GM12878 (cell line): ENCODE data around the gene DNAAF9.

Experiments used
- CREM ChIP-seq: IDR thresholded peaks from 2 replicates; pipeline ENCODE4 v1.6.1; 2014; ENCODE audit warnings: antibody characterized with exemption, low read depth
- JUND ChIP-seq: IDR thresholded peaks from 2 replicates; pipeline ENCODE4 v1.6.1; 2012; ENCODE audit warnings: low read depth, mild to moderate bottlenecking, low read length, improper control_type of control experiment, moderate library complexity
- MAX ChIP-seq: IDR thresholded peaks from 2 replicates; pipeline ENCODE4 v1.6.1; 2012; ENCODE audit warnings: low read depth, low read length, improper control_type of control experiment
- POLR2AphosphoS5 ChIP-seq: IDR thresholded peaks from 2 replicates; pipeline ENCODE4 v1.6.1; 2011; ENCODE audit warnings: mild to moderate bottlenecking, low read length, inconsistent platforms
- SRF ChIP-seq, 2 experiments: IDR thresholded peaks; 2 replicates each; pipeline ENCODE4 v1.6.1; 2011; ENCODE audit warnings: low read depth in 2 of 2, low read length in 2 of 2, mild to moderate bottlenecking in 1 of 2, moderate library complexity in 1 of 2
- TF ChIP-seq, protein P1 (sequence below), 3 experiments: IDR thresholded peaks in 2 of 3; conservative IDR thresholded peaks in 1 of 3; 2 replicates each; pipeline ENCODE4 v1.5.1; 2011; ENCODE audit warnings: low read depth in 3 of 3, low read length in 3 of 3, mild to moderate bottlenecking in 3 of 3, control low read depth in 2 of 3, moderate library complexity in 2 of 3, inconsistent platforms in 1 of 3, mixed read lengths in 1 of 3; ENCODE audit not compliant: control insufficient read depth in 2 of 3, insufficient read depth in 1 of 3; ENCODE audit errors: extremely low read depth in 1 of 3

DNA sequence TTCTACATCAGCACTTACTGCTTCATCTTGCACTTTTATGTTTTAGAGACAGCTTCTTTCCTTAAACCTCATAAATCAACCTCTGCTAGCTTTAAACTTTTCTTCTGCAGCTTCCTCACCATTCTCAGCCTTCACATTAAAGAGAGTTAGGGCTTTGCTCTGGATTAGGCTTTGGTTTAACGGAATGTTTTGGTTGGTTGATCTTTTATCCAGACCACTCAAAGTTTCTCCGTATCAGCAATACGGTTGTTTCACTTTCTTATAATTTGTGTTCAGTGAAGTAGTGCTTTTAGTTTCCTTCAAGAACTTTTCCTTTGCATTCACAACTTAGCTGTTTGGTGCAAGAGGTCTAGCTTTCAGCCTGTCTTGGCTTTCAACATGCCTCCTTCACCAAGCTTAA lies 40.4 kb downstream of the DNAAF9 start:
- TF ChIP-seq POLR2AphosphoS5 (no peak), JUND (no peak), SRF (IDR thresholded peaks at IDR 0.05; ENCODE audit: low read depth in 2 of 2, low read length in 2 of 2) (no peak), CREM (no peak), MAX (no peak)
- TF ChIP-seq, protein P1, sequence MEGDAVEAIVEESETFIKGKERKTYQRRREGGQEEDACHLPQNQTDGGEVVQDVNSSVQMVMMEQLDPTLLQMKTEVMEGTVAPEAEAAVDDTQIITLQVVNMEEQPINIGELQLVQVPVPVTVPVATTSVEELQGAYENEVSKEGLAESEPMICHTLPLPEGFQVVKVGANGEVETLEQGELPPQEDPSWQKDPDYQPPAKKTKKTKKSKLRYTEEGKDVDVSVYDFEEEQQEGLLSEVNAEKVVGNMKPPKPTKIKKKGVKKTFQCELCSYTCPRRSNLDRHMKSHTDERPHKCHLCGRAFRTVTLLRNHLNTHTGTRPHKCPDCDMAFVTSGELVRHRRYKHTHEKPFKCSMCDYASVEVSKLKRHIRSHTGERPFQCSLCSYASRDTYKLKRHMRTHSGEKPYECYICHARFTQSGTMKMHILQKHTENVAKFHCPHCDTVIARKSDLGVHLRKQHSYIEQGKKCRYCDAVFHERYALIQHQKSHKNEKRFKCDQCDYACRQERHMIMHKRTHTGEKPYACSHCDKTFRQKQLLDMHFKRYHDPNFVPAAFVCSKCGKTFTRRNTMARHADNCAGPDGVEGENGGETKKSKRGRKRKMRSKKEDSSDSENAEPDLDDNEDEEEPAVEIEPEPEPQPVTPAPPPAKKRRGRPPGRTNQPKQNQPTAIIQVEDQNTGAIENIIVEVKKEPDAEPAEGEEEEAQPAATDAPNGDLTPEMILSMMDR (IDR thresholded peaks at IDR 0.05 in 2 of 3, conservative IDR thresholded peaks at IDR 0.05 in 1 of 3; ENCODE audit: control insufficient read depth in 2 of 3, extremely low read depth in 1 of 3, insufficient read depth in 1 of 3, low read depth in 3 of 3, low read length in 3 of 3), result no peak
